Breast epithelium (tissue), 3 donors: ENCODE data around the gene PDGFB.

Experiments used
- CTCF ChIP-seq, 3 donors: fragments of 450-650 bp; IDR thresholded peaks; one replicate each; pipeline ENCODE4 v1.5.1; 2016 to 2017; ENCODE audit warnings: antibody characterized with exemption in 3 of 3, mild to moderate bottlenecking in 3 of 3, moderate library complexity in 3 of 3
- POLR2A ChIP-seq: fragments of 450-650 bp; IDR thresholded peaks from one replicate; pipeline ENCODE4 v1.6.1; 2016; ENCODE audit warnings: antibody characterized with exemption, mild to moderate bottlenecking, moderate library complexity
- POLR2AphosphoS5 ChIP-seq, 3 donors: sonication (generic); formaldehyde crosslinking; IDR thresholded peaks; one replicate each; pipeline ENCODE4 v1.6.1; 2017; ENCODE audit warnings: antibody characterized with exemption in 3 of 3

- TF ChIP-seq CTCF (IDR thresholded peaks at IDR 0.05): no peak
- TF ChIP-seq POLR2A: no peak
- TF ChIP-seq POLR2AphosphoS5 (IDR thresholded peaks at IDR 0.05): no peak
These were observed 40.6 kb downstream of the PDGFB start for GRCh38 chr22:39204216-39204615.
